GM19240 (cell line): ENCODE measurements around the gene CCDC124.

Source experiments
- DNase-seq: peaks from one replicate; pipeline ENCODE4 v3.0.0; 2011; ENCODE audit warnings: low spot score; ENCODE audit not compliant: insufficient read length

Gene CCDC124

GRCh38 chr19:17951990-17952976 is 19.5 kb downstream of the CCDC124 start:
- DNase-seq = no peak

- DNase-seq = no peak
Measured at GRCh38 chr19:17953316-17953801, 20.5 kb downstream of the CCDC124 start.

- no peak for DNase-seq
Measured at GRCh38 chr19:17953869-17954268, 21.1 kb downstream of the CCDC124 start.

- DNase-seq = no peak
Measured at GRCh38 chr19:17954401-17954800, 21.6 kb downstream of the CCDC124 start.

- no peak for DNase-seq
Measured at GRCh38 chr19:17957149-17957849, 24.5 kb downstream of the CCDC124 start.

GRCh38 chr19:17957885-17958284 is 25.1 kb downstream of the CCDC124 start:
- no peak for DNase-seq

GRCh38 chr19:17963936-17964691 is 31.3 kb downstream of the CCDC124 start:
- no peak for DNase-seq

- no peak for DNase-seq
Measured at GRCh38 chr19:17965370-17966128, 32.7 kb downstream of the CCDC124 start.

GRCh38 chr19:17966129-17966483 is 33.3 kb downstream of the CCDC124 start:
- no peak for DNase-seq

- no peak for DNase-seq
Measured at GRCh38 chr19:17966550-17967256, 33.9 kb downstream of the CCDC124 start, which contains the start of gene KCNN1. KCNN1 (plus strand) TSS chr19:17967107; CDS start chr19:17973889, 6,782 bp downstream.

- DNase-seq = no peak
Measured at GRCh38 chr19:17967257-17968051, 34.6 kb downstream of the CCDC124 start.

GRCh38 chr19:17968362-17968761 is 35.5 kb downstream of the CCDC124 start:
- no peak for DNase-seq

GRCh38 chr19:17969096-17969792 is 36.4 kb downstream of the CCDC124 start:
- DNase-seq = no peak

GRCh38 chr19:17972230-17972629 is 39.4 kb downstream of the CCDC124 start:
- no peak for DNase-seq

GRCh38 chr19:17973759-17974158 is 40.9 kb downstream of the CCDC124 start:
- DNase-seq = no peak

GRCh38 chr19:17974551-17974950 is 41.7 kb downstream of the CCDC124 start:
- no peak for DNase-seq

- DNase-seq = no peak
Measured at GRCh38 chr19:17975032-17975431, 42.2 kb downstream of the CCDC124 start.

GRCh38 chr19:17977021-17977420 is 44.2 kb downstream of the CCDC124 start:
- no peak for DNase-seq

- no peak for DNase-seq
Measured at GRCh38 chr19:17977488-17977887, 44.7 kb downstream of the CCDC124 start.
